Nephron progenitor cell (in vitro differentiated cells): ENCODE data around the gene CNN3.
A peak's percentile ranks its signal among the peaks of the same experiment; 100 is the strongest.

Experiments
- DNase-seq: peaks from one replicate; pipeline ENCODE4 v3.0.0; 2021
- H3K27ac Mint-ChIP-seq: 2 replicates; pipeline ENCODE4 v1.8.0; 2021; ENCODE audit warnings: mild to moderate bottlenecking, moderate library complexity, mixed read lengths
- H3K27me3 Mint-ChIP-seq: 2 replicates; pipeline ENCODE4 v1.8.0; 2021; ENCODE audit warnings: mild to moderate bottlenecking, low read depth, mixed read lengths; ENCODE audit not compliant: poor library complexity
- H3K36me3 Mint-ChIP-seq: 2 replicates; pipeline ENCODE4 v1.8.0; 2021; ENCODE audit warnings: low read depth, mixed read lengths
- H3K4me1 Mint-ChIP-seq: 2 replicates; pipeline ENCODE4 v1.8.0; 2021; ENCODE audit warnings: mixed read lengths
- H3K4me3 Mint-ChIP-seq: 2 replicates; pipeline ENCODE4 v1.8.0; 2021; ENCODE audit warnings: mild to moderate bottlenecking, moderate library complexity, mixed read lengths
- H3K9me3 Mint-ChIP-seq: 2 replicates; pipeline ENCODE4 v1.8.0; 2021; ENCODE audit warnings: mild to moderate bottlenecking, moderate library complexity, mixed read lengths
- TF ChIP-seq, protein P1 (sequence below): fragments of 200-600 bp; sonication (generic); IDR thresholded peaks from 2 replicates; pipeline ENCODE4 v1.5.0; 2021; ENCODE audit warnings: antibody characterized with exemption

CNN3 gene

GRCh38 chr1:94935476-94935875 is 8.6 kb upstream of the CNN3 start:
- peak overlapping the region; percentile 5 for H3K27ac Mint-ChIP-seq
- DNase-seq, result no peak
- no peak overlapping the region for H3K4me3 Mint-ChIP-seq
- H3K4me1 Mint-ChIP-seq, result peaks cover 33% of the 10 kb centered on the region
- peaks cover 24% of the 10 kb centered on the region for H3K36me3 Mint-ChIP-seq
- H3K9me3 Mint-ChIP-seq, result no peaks in the 10 kb centered on the region
- H3K27me3 Mint-ChIP-seq, result peaks cover 3% of the 10 kb centered on the region
- TF ChIP-seq, protein P1, sequence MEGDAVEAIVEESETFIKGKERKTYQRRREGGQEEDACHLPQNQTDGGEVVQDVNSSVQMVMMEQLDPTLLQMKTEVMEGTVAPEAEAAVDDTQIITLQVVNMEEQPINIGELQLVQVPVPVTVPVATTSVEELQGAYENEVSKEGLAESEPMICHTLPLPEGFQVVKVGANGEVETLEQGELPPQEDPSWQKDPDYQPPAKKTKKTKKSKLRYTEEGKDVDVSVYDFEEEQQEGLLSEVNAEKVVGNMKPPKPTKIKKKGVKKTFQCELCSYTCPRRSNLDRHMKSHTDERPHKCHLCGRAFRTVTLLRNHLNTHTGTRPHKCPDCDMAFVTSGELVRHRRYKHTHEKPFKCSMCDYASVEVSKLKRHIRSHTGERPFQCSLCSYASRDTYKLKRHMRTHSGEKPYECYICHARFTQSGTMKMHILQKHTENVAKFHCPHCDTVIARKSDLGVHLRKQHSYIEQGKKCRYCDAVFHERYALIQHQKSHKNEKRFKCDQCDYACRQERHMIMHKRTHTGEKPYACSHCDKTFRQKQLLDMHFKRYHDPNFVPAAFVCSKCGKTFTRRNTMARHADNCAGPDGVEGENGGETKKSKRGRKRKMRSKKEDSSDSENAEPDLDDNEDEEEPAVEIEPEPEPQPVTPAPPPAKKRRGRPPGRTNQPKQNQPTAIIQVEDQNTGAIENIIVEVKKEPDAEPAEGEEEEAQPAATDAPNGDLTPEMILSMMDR, result no peak

- H3K9me3 Mint-ChIP-seq, result no peaks in the 10 kb centered on the region
- H3K4me3 Mint-ChIP-seq, result no peak overlapping the region
- peak overlapping the region; percentile 44 for H3K27ac Mint-ChIP-seq
- peaks cover 1% of the 10 kb centered on the region for H3K27me3 Mint-ChIP-seq
- peaks cover 37% of the 10 kb centered on the region for H3K4me1 Mint-ChIP-seq
- peaks cover 28% of the 10 kb centered on the region for H3K36me3 Mint-ChIP-seq
- DNase-seq, result no peak
- TF ChIP-seq, protein P1, result no peak
These were observed 8.1 kb upstream of the CNN3 start for GRCh38 chr1:94935034-94935433.

DNA sequence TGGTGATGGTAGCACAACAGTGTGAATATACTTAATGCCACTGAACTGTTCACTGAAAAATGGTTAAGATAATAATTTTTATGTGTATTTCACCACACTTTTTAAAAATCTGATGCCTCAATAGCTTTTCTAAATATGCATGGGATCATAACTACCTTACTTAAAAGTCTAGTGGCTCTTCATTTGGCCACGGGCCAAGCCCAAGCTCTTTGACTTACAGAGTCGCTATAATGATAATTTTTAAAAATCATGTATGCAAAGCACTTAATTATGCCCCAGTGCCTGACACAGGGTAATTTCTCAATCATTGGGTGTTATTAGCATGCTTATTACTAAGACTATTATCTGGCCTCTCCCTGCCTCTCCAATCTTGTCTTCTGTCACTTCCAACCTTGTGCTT is 7.6 kb upstream of the CNN3 start:
- peaks cover 30% of the 10 kb centered on the region for H3K36me3 Mint-ChIP-seq
- H3K9me3 Mint-ChIP-seq, result no peaks in the 10 kb centered on the region
- H3K27ac Mint-ChIP-seq, result peak overlapping the region; percentile 44
- peaks cover 5% of the 10 kb centered on the region for H3K27me3 Mint-ChIP-seq
- no peak for DNase-seq
- no peak overlapping the region for H3K4me3 Mint-ChIP-seq
- TF ChIP-seq, protein P1, result no peak
- peaks cover 42% of the 10 kb centered on the region for H3K4me1 Mint-ChIP-seq

- peaks cover 55% of the 10 kb centered on the region for H3K4me1 Mint-ChIP-seq
- TF ChIP-seq, protein P1, result no peak
- H3K36me3 Mint-ChIP-seq, result peaks cover 30% of the 10 kb centered on the region
- no peaks in the 10 kb centered on the region for H3K9me3 Mint-ChIP-seq
- no peak overlapping the region for H3K4me3 Mint-ChIP-seq
- H3K27ac Mint-ChIP-seq, result no peak overlapping the region
- H3K27me3 Mint-ChIP-seq, result peaks cover 12% of the 10 kb centered on the region
- no peak for DNase-seq
These were observed 4.4 kb upstream of the CNN3 start for GRCh38 chr1:94931254-94931841.

DNA sequence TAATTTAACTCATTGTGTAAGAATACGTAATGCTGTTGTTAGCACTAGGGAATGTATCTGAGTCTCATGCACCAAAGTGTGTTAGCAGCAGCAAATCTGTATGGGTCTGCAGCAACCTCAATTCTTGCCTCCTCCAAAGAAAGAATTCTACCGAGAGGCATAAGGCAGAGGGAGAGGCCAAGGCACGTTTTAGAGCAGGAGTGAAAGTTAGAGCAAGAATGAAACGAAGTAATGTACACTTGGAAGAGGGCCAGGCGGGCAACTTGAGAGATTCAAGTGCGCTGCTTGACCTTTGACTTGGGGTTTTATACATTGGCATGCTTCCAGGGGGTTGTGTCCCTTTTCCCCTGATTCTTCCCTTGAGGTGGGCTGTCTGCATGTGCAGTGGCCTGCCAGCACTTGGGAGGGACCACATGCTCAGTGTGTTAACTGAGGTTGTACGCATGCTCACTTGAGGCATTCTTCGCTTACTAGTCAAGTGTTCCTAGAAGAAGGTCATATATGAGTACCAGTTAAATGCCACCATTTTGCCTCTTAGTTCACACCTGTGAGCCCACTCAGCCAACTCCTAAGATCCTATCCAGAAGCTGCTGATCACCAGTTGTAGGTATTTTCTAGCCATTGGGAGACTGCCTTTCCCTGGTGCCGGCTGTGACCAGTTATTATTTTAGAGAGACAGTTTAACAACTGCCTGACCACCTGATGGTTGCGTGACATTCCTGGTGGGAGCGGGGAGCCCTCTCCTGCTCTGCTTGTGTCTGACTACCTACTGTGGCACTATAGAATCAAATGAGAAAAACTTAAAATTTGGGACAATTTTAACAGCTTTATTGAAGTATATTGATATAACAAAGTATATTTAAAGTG is 2.7 kb upstream of the CNN3 start:
- peaks cover 30% of the 10 kb centered on the region for H3K36me3 Mint-ChIP-seq
- H3K4me1 Mint-ChIP-seq, result peaks cover 50% of the 10 kb centered on the region
- peak overlapping the region; percentile 91 for H3K4me3 Mint-ChIP-seq
- H3K9me3 Mint-ChIP-seq, result no peaks in the 10 kb centered on the region
- TF ChIP-seq, protein P1, result no peak
- DNase-seq, result no peak
- no peak overlapping the region for H3K27ac Mint-ChIP-seq
- H3K27me3 Mint-ChIP-seq, result peaks cover 15% of the 10 kb centered on the region
